ENCODE results near the gene UBAC1. TPM values are rescaled to one million over a fixed set of nuclear protein-coding genes. Genes with fewer than 3 reads are reported as not detected.

Gene UBAC1
- total and polyA plus RNA-seq, 10 of the 15 experiments (the other 5 are each of a cell fraction or from before 2014, with no cell fraction given), result 16.7 to 54.6 (median 38.5) TPM

DNA sequence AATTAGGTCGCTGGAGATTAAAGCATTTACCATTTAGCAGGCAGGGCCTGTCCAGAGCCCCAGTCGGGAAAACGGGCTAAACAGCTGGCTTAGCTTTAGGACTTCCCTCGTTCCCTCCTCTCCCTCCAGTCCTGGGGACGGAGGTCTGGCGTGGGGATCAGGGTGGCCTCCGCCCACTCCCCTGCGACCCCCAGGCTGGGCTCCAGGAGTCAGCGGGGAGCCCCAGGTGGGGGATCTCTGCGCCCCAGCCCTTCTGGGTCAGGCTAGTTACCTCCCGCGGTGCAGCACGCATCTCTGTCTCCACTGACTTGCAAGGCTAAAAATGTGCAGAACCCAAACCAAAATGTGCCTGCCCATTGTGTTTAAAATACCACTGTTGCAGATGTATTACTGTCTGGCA lies 37.7 kb downstream of the UBAC1 start (continued):
- TF ChIP-seq FOXK2 (IDR thresholded peaks at IDR 0.05), result no peak
- TF ChIP-seq, protein P1, sequence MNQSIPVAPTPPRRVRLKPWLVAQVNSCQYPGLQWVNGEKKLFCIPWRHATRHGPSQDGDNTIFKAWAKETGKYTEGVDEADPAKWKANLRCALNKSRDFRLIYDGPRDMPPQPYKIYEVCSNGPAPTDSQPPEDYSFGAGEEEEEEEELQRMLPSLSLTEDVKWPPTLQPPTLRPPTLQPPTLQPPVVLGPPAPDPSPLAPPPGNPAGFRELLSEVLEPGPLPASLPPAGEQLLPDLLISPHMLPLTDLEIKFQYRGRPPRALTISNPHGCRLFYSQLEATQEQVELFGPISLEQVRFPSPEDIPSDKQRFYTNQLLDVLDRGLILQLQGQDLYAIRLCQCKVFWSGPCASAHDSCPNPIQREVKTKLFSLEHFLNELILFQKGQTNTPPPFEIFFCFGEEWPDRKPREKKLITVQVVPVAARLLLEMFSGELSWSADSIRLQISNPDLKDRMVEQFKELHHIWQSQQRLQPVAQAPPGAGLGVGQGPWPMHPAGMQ (IDR thresholded peaks at IDR 0.05; ENCODE audit: borderline replicate concordance), result no peak
- TF ChIP-seq, protein P2, sequence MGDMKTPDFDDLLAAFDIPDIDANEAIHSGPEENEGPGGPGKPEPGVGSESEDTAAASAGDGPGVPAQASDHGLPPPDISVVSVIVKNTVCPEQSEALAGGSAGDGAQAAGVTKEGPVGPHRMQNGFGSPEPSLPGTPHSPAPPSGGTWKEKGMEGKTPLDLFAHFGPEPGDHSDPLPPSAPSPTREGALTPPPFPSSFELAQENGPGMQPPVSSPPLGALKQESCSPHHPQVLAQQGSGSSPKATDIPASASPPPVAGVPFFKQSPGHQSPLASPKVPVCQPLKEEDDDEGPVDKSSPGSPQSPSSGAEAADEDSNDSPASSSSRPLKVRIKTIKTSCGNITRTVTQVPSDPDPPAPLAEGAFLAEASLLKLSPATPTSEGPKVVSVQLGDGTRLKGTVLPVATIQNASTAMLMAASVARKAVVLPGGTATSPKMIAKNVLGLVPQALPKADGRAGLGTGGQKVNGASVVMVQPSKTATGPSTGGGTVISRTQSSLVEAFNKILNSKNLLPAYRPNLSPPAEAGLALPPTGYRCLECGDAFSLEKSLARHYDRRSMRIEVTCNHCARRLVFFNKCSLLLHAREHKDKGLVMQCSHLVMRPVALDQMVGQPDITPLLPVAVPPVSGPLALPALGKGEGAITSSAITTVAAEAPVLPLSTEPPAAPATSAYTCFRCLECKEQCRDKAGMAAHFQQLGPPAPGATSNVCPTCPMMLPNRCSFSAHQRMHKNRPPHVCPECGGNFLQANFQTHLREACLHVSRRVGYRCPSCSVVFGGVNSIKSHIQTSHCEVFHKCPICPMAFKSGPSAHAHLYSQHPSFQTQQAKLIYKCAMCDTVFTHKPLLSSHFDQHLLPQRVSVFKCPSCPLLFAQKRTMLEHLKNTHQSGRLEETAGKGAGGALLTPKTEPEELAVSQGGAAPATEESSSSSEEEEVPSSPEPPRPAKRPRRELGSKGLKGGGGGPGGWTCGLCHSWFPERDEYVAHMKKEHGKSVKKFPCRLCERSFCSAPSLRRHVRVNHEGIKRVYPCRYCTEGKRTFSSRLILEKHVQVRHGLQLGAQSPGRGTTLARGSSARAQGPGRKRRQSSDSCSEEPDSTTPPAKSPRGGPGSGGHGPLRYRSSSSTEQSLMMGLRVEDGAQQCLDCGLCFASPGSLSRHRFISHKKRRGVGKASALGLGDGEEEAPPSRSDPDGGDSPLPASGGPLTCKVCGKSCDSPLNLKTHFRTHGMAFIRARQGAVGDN (IDR thresholded peaks at IDR 0.05), result no peak
- TF ChIP-seq BACH1 (IDR thresholded peaks at IDR 0.05; ENCODE audit: borderline replicate concordance), result no peak
- TF ChIP-seq NR2F1 (conservative IDR thresholded peaks at IDR 0.05), result no peak
- TF ChIP-seq KAT2A (conservative IDR thresholded peaks at IDR 0.05; ENCODE audit: control insufficient read depth, low read depth, low read length), result no peak
- TF ChIP-seq, protein P3, sequence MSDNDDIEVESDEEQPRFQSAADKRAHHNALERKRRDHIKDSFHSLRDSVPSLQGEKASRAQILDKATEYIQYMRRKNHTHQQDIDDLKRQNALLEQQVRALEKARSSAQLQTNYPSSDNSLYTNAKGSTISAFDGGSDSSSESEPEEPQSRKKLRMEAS (IDR thresholded peaks at IDR 0.05; ENCODE audit: low read depth, low read length), result no peak
- TF ChIP-seq POLR2AphosphoS5 (IDR thresholded peaks at IDR 0.05; ENCODE audit: low read length), result no peak
- no peak for TF ChIP-seq ZNF274 (IDR thresholded peaks at IDR 0.05; ENCODE audit: insufficient read depth, insufficient read length)
- no peak for TF ChIP-seq FOS (IDR thresholded peaks at IDR 0.05; ENCODE audit: borderline replicate concordance, extremely low read depth, insufficient read length)
- TF ChIP-seq E4F1 (IDR thresholded peaks at IDR 0.05; ENCODE audit: borderline replicate concordance, partially characterized antibody), result no peak
- no peak for TF ChIP-seq MXI1 (IDR thresholded peaks at IDR 0.05; ENCODE audit: low read depth, low read length)
- TF ChIP-seq, protein P4, sequence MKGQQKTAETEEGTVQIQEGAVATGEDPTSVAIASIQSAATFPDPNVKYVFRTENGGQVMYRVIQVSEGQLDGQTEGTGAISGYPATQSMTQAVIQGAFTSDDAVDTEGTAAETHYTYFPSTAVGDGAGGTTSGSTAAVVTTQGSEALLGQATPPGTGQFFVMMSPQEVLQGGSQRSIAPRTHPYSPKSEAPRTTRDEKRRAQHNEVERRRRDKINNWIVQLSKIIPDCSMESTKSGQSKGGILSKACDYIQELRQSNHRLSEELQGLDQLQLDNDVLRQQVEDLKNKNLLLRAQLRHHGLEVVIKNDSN (IDR thresholded peaks at IDR 0.05; ENCODE audit: borderline replicate concordance, extremely low read length, insufficient read depth, low read depth, low read length), result no peak
